A549 (cell line): Measurements from ENCODE around the gene SLTM. TPM values are rescaled to one million over a fixed set of nuclear protein-coding genes. Genes with fewer than 3 reads are reported as not detected.

ENCODE experiments used
- ATAC-seq, 2 experiments: fragments of 200-7000 bp in 1 of 2; fragments of >200 bp in 1 of 2; cut with Nextera tagmentation in 1 of 2; cut with Tn5 transposase in 1 of 2; 3 replicates each; pipeline versions ENCODE4 v1.8.0 to v1.9.1; 2018 to 2020; ENCODE audit warnings: mild to moderate bottlenecking in 1 of 2, moderate library complexity in 1 of 2
- CTCF ChIA-PET: fragments of 300-600 bp; sonication (Branson Sonifier 250); formaldehyde crosslinking; extraction: SDS; loops from one replicate; lab custom pipeline; 2021; ENCODE audit warnings: antibody characterized with exemption, inconsistent platforms; lab: Yijun Ruan, JAX
- POLR2A ChIA-PET: fragments of 350-600 bp; formaldehyde crosslinking; extraction: SDS; loops from one replicate; lab custom pipeline; 2021; ENCODE audit warnings: antibody characterized with exemption, inconsistent platforms; lab: Yijun Ruan, JAX
- DNase-seq, 2 experiments: peaks; one replicate each; pipeline versions ENCODE4 v3.0.0 to v3.0.0-alpha.2; 2011 to 2016; ENCODE audit warnings: low read depth in 1 of 2, low spot score in 1 of 2
- FAIRE-seq: peaks from 2 replicates; lab custom pipeline; 2011; peaks lifted over from hg19 to GRCh38; lab: Jason Lieb, UNC
- H3K27ac ChIP-seq, 2 experiments: fragments of >200 bp; sonication (Bioruptor Twin); formaldehyde crosslinking; 3 replicates each; pipeline ENCODE4 v1.5.1; 2016 to 2017
- H3K4me1 ChIP-seq: fragments of >200 bp; sonication (Bioruptor Twin); formaldehyde crosslinking; 3 replicates; pipeline ENCODE4 v1.6.1; 2016
- H3K4me2 ChIP-seq: fragments of >200 bp; sonication (Bioruptor Twin); formaldehyde crosslinking; 3 replicates; pipeline ENCODE4 v1.6.1; 2016
- H3K4me3 ChIP-seq: fragments of >200 bp; sonication (Bioruptor Twin); formaldehyde crosslinking; 3 replicates; pipeline ENCODE4 v1.5.1; 2016
- H3K9me3 ChIP-seq: fragments of >200 bp; sonication (Bioruptor Twin); formaldehyde crosslinking; 3 replicates; pipeline ENCODE4 v1.6.1; 2016
- BCL3 ChIP-seq: fragments of >200 bp; sonication (Bioruptor Twin); formaldehyde crosslinking; IDR thresholded peaks from 3 replicates; pipeline ENCODE4 v1.6.1; 2016
- CEBPB ChIP-seq, 2 experiments: fragments of >200 bp in 1 of 2; sonication (Bioruptor Twin) in 1 of 2; formaldehyde crosslinking in 1 of 2; IDR thresholded peaks; 2 replicates each; pipeline ENCODE4 v1.6.1; 2012 to 2016
- CTCF ChIP-seq: fragments of >200 bp; sonication (Bioruptor Twin); formaldehyde crosslinking; IDR thresholded peaks from 3 replicates; pipeline ENCODE4 v1.5.1; 2016
- EHF ChIP-seq: fragments of 250-450 bp; sonication (Bioruptor Pico); IDR thresholded peaks from 2 replicates; pipeline ENCODE4 v1.5.0; 2020; ENCODE audit warnings: mild to moderate bottlenecking
- FOSB ChIP-seq: fragments of 250-450 bp; sonication (Bioruptor Pico); IDR thresholded peaks from 2 replicates; pipeline ENCODE4 v1.5.0; 2020; ENCODE audit warnings: mild to moderate bottlenecking, moderate library complexity
- FOXS1 ChIP-seq: fragments of 250-450 bp; sonication (Bioruptor Pico); IDR thresholded peaks from 2 replicates; pipeline ENCODE4 v1.5.0; 2020; ENCODE audit warnings: mild to moderate bottlenecking, moderate library complexity
- HOXB5 ChIP-seq: fragments of 250-450 bp; sonication (Bioruptor Pico); IDR thresholded peaks from 2 replicates; pipeline ENCODE4 v1.5.0; 2020; ENCODE audit warnings: mild to moderate bottlenecking, moderate library complexity
- JUN ChIP-seq, 2 experiments: fragments of >200 bp; sonication (Bioruptor Twin); formaldehyde crosslinking; IDR thresholded peaks; 2 replicates in 1 of 2; 3 replicates in 1 of 2; pipeline ENCODE4 v1.6.1; 2016 to 2017
- KDM5A ChIP-seq: fragments of 200-600 bp; sonication (generic); IDR thresholded peaks from 2 replicates; pipeline ENCODE4 v1.6.1; 2016; ENCODE audit warnings: antibody characterized with exemption, mild to moderate bottlenecking
- MAZ ChIP-seq: fragments of 150-350 bp; IDR thresholded peaks from 2 replicates; pipeline ENCODE4 v1.6.1; 2014; ENCODE audit warnings: antibody characterized with exemption, low read depth, low read length, borderline replicate concordance
- PHF8 ChIP-seq: fragments of 200-600 bp; sonication (generic); IDR thresholded peaks from 2 replicates; pipeline ENCODE4 v1.6.1; 2016; ENCODE audit warnings: low read depth, mild to moderate bottlenecking, antibody characterized with exemption, moderate library complexity, borderline replicate concordance
- RAD21 ChIP-seq, 2 experiments: fragments of >200 bp in 1 of 2; sonication (Bioruptor Twin) in 1 of 2; formaldehyde crosslinking in 1 of 2; IDR thresholded peaks in 1 of 2; conservative IDR thresholded peaks in 1 of 2; 2 replicates in 1 of 2; 3 replicates in 1 of 2; pipeline ENCODE4 v1.6.1; 2012 to 2018; ENCODE audit warnings: inconsistent platforms in 1 of 2
- RARB ChIP-seq: fragments of 250-450 bp; sonication (Bioruptor Pico); IDR thresholded peaks from 2 replicates; pipeline ENCODE4 v1.8.0; 2021; ENCODE audit warnings: mild to moderate bottlenecking, moderate library complexity
- REST ChIP-seq: fragments of 200-600 bp; sonication (generic); IDR thresholded peaks from 2 replicates; pipeline ENCODE4 v1.6.1; 2016; ENCODE audit warnings: antibody characterized with exemption, mild to moderate bottlenecking, moderate library complexity
- RFX5 ChIP-seq: fragments of 450-650 bp; IDR thresholded peaks from 2 replicates; pipeline ENCODE4 v1.7.1; 2014; ENCODE audit warnings: antibody characterized with exemption, mild to moderate bottlenecking, moderate library complexity
- RNF2 ChIP-seq: fragments of 200-600 bp; sonication (generic); IDR thresholded peaks from 2 replicates; pipeline ENCODE4 v1.6.1; 2016; ENCODE audit warnings: low read depth, mild to moderate bottlenecking, antibody characterized with exemption, moderate library complexity, borderline replicate concordance
- TFCP2L1 ChIP-seq: fragments of 250-450 bp; sonication (Bioruptor Pico); IDR thresholded peaks from 2 replicates; pipeline ENCODE4 v1.5.0; 2021; ENCODE audit warnings: mild to moderate bottlenecking
- ZNF302 ChIP-seq: fragments of 250-450 bp; sonication (Bioruptor Pico); IDR thresholded peaks from 2 replicates; pipeline ENCODE4 v1.9.0; 2021; ENCODE audit warnings: inconsistent platforms, mild to moderate bottlenecking, moderate library complexity
- WGBS: methylation state at CpG from one replicate; pipeline ENCODE4 v1.1.6; 2017; ENCODE audit errors: missing lambda C conversion rate; 5-methylcytosine and 5-hydroxymethylcytosine counted together
- polyA plus RNA-seq, 4 experiments: library from polyadenylated mRNA; depleted of rRNA in 3 of 4; stranded (reverse); fragments of >200 nt; fragmentation: RNase III in 1 of 4; extraction: RNeasy Plus Mini Kit Qiagen cat#74134 plus additional on column Dnase treatment in 1 of 4; gene quantifications; 2 replicates in 3 of 4; 3 replicates in 1 of 4; pipeline ENCODE4 v1.2.3, GENCODE V29; 2011 to 2017
- TF ChIP-seq, protein P1 (sequence below): IDR thresholded peaks from 2 replicates; pipeline ENCODE4 v1.6.1; 2012; ENCODE audit warnings: low read depth, borderline replicate concordance
- TF ChIP-seq, protein P2 (sequence below): fragments of 450-650 bp; IDR thresholded peaks from 2 replicates; pipeline ENCODE4 v1.6.1; 2014; ENCODE audit warnings: antibody characterized with exemption
- TF ChIP-seq, protein P3 (sequence below): IDR thresholded peaks from 2 replicates; pipeline ENCODE4 v1.6.1; 2012

The SLTM gene
- polyA plus RNA-seq, 2 of the 4 experiments (the other 2 are of a cell fraction) = 93.5 to 133 TPM

DNA sequence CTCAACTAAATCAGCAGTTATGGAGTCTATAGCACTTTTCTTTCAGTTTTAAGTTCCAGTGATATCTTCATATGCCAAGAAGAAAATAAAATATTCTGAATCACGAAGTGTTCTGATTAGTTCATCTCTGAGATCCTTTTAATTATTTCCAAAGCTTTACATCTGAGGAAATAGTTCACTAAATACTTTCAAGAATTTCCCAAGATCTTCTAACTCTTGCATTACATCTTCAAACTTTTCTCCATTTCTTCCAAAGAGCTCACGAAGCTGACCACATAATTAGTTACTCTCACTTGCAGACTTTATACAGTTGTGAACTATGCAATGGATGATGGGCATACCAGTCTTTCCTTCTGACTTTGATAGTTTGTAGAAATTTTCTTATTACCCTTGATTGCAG is 49.8 kb upstream of the SLTM start:
- Histone ChIP-seq H3K4me1 (peaks cover 4% of the 10 kb centered on the region; the same call in 1 of the 3 replicates), H3K4me2 (no peak overlapping the region), H3K9me3 (no peaks in the 10 kb centered on the region)
- CTCF ChIA-PET = interaction anchor here (0.9 to 2.3 kb wide), 7 partner anchors 27 to 545 kb away, joined by 3 to 10 read pairs (median 4); no protein-coding TSS in a partner anchor
- no peak for ATAC-seq
- 44% methylated on average over 2 of the region's 2 CpGs for WGBS
- POLR2A ChIA-PET = no interaction called here
- no peak for TF ChIP-seq RAD21 (conservative IDR thresholded peaks at IDR 0.05 in 1 of 2, IDR thresholded peaks at IDR 0.05 in 1 of 2)
- TF ChIP-seq RNF2 = no peak
- TF ChIP-seq BCL3 = no peak
- no peak for TF ChIP-seq CEBPB (IDR thresholded peaks at IDR 0.05)
- TF ChIP-seq, protein P1, sequence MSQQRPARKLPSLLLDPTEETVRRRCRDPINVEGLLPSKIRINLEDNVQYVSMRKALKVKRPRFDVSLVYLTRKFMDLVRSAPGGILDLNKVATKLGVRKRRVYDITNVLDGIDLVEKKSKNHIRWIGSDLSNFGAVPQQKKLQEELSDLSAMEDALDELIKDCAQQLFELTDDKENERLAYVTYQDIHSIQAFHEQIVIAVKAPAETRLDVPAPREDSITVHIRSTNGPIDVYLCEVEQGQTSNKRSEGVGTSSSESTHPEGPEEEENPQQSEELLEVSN = no peak
- no peak for TF ChIP-seq CTCF
- no peak for TF ChIP-seq REST
- TF ChIP-seq JUN (IDR thresholded peaks at IDR 0.05) = no peak
- TF ChIP-seq, protein P2, sequence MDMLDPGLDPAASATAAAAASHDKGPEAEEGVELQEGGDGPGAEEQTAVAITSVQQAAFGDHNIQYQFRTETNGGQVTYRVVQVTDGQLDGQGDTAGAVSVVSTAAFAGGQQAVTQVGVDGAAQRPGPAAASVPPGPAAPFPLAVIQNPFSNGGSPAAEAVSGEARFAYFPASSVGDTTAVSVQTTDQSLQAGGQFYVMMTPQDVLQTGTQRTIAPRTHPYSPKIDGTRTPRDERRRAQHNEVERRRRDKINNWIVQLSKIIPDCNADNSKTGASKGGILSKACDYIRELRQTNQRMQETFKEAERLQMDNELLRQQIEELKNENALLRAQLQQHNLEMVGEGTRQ = no peak
- TF ChIP-seq TFCP2L1 = no peak
- TF ChIP-seq, protein P3, sequence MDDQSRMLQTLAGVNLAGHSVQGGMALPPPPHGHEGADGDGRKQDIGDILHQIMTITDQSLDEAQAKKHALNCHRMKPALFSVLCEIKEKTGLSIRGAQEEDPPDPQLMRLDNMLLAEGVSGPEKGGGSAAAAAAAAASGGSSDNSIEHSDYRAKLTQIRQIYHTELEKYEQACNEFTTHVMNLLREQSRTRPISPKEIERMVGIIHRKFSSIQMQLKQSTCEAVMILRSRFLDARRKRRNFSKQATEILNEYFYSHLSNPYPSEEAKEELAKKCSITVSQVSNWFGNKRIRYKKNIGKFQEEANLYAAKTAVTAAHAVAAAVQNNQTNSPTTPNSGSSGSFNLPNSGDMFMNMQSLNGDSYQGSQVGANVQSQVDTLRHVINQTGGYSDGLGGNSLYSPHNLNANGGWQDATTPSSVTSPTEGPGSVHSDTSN = no peak
- no peak for TF ChIP-seq RARB (CRISPR knock-in tag)
- TF ChIP-seq EHF (CRISPR knock-in tag) = no peak
- TF ChIP-seq, all 56 proteins: peak for 0
- H3K27ac ChIP-seq = no peak overlapping the region
- no peak for DNase-seq
- H3K4me3 ChIP-seq = no peak overlapping the region
- FAIRE-seq = peak; percentile 49

GRCh38 chr15:58981808-58982475 is 48.5 kb upstream of the SLTM start:
- POLR2A ChIA-PET = no interaction called here
- DNase-seq = no peak
- CTCF ChIA-PET = interaction anchor here (0.9 to 2.3 kb wide), 9 partner anchors 25 to 547 kb away, joined by 3 to 10 read pairs (median 3); no protein-coding TSS in a partner anchor
- no peak overlapping the region for H3K4me3 ChIP-seq
- H3K27ac ChIP-seq = no peak overlapping the region
- WGBS = 84% methylated on average over 6 of the region's 6 CpGs
- no peak for FAIRE-seq
- H3K4me2 ChIP-seq = no peak overlapping the region; the same call in 2 of the 3 replicates
- H3K9me3 ChIP-seq = no peaks in the 10 kb centered on the region
- H3K4me1 ChIP-seq = peaks cover 4% of the 10 kb centered on the region; the same call in 1 of the 3 replicates
- TF ChIP-seq FOSB (CRISPR knock-in tag) = no peak
- no peak for TF ChIP-seq KDM5A
- no peak for TF ChIP-seq MAZ
- TF ChIP-seq PHF8 = no peak
- no peak for TF ChIP-seq RFX5
- no peak for TF ChIP-seq HOXB5
- TF ChIP-seq FOXS1 (CRISPR knock-in tag) = no peak
- no peak for TF ChIP-seq ZNF302 (CRISPR knock-in tag)
- ATAC-seq = no peak
